HS-5 (cell line): Measurements from ENCODE around the gene LETM1.

Experiments used
- DNase-seq: peaks from one replicate; pipeline ENCODE4 v3.0.0-alpha.2; 2012; ENCODE audit warnings: low read depth

LETM1 gene

DNA sequence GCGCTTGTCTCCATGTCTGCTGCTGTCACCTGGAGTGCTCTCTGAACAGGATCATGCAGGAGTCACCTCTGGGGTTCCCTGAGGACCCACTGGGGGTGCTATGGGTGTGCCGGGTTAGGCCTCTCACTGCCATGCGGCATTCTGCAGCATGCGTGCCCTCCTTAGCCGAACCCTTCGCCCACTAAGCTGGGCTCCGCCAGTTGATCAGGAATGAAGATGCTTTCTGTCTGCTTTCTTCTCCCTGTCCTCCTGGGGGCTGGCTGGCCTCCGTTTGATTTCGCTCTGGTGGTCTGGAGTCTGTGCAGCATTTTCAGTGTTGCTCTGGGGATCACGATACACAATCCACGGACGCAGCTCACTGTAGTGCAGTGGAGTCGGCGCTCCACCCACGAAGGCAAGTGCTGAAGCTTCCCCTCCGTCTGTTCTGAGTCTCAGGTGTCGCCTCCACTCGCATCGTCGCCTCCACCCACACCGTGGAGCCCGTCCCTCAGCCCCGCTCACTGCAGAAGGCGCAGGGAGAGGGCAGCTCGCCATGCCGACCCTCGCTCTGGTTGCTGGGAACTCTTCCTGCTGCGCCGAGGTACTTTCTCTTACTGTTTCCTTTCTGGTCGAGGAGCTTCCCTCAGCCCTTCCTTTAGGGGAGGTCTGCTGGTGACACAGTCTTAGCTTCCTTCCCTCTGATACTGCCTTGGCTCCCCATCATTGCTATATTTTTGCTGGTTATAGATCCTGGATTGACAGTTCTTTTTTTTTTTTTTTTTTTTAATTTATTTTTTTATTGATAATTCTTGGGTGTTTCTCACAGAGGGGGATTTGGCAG is 29.2 kb downstream of the LETM1 start:
- DNase-seq: no peak

DNA sequence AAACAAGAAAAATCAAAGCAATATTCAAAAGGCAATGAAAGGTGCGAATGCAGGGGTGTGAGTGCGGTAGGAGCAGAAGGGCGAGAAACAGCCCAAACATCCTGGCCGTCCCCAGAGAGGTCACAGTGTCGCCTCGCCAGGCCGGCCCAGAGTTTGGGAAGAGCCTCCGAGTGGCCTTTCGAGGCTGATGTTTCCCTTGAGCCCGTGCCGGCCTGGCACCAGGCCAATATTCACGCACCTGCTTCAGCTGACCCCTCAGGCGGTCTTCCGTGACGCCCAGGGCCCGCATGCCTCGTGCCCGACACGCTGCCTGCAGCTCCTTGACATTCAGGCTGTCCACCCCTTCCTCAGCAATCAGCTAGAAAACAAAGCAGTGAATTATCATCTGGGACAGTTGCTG is 30.6 kb downstream of the LETM1 start:
- no peak for DNase-seq

DNA sequence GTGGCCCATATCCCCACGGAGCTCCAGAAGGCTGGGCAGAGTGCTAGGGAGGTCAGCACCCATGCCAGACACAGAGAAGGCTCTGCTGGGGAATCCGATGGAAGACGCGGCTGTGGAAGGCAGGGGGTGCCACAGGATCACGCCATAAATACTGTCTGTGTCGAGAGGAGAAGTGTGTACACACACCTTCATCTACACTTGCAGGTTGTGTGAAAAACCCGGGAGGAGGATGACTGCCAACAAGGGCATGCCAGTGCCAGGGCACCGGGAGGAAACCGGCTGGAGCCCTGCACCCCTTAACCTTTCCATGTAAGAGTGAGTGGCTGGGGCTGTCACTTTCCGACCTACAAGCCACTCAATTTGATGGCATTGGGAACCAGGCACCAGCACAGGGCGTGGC is 31.2 kb downstream of the LETM1 start:
- DNase-seq: no peak

DNA sequence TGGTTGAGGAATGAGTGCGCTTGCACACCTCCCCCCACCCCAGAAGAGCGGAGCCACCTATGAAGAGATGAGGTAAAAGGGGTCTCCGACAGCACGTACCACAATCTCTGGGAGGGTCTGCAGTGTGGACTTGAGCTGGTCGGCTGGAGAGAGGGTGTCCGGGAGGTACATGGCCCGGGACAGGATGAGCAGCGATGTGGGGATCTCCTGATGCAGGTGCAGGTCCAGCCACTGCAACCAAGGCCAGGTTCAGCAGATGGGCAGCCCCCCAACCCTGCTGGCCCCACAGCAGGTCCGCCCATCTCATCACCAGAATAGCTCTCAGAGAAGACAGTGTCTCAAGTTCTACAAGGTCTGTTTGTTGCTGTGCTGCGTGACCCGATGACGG is 32.4 kb downstream of the LETM1 start:
- no peak for DNase-seq

DNA sequence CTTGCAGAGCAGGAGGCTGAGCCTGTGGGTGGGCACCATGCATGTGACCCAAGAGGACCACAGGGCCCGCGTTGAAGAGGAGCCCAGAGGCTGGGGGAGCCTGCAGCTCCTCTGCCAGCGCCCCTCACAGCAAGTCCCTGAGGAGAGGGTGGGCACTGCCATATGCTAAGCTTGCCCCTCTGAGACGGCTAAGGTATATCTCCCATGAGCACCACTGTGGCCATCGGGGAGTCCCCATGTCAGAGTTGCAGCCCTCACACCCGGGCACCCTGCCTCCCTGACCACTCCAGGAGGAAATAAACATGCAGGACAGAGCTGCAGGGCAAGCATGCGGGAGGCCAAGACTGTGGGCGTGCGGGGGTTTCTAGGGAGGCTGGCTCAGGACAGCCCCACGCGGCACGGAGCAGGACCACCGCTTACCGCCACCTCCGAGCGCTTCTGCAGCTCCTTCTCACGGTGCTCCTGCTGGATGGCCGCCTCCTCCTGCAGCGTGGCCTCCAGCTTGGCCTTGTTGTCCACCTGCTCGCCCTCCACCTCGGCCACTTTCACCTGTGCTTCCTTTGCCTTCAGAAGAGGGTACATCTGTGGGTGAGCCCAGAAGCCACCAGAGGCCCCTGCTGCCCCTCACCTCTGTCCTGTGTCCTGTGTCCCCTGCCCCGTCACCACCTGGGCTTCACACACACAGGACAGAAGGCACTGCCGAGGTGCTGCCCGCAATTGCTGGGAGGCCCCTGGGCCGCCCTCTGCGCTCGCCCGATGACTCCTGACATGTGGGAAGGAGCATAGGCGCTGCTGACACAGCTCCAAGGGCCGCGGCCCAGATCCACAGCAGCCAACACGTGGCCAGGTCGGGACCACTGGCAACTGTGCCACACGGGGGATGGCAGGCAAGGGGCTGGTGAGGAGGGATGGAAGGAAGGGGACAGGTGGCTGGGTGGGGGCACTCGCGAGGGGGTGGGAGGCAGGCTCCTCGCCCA is 33.1 kb downstream of the LETM1 start:
- DNase-seq: no peak

DNA sequence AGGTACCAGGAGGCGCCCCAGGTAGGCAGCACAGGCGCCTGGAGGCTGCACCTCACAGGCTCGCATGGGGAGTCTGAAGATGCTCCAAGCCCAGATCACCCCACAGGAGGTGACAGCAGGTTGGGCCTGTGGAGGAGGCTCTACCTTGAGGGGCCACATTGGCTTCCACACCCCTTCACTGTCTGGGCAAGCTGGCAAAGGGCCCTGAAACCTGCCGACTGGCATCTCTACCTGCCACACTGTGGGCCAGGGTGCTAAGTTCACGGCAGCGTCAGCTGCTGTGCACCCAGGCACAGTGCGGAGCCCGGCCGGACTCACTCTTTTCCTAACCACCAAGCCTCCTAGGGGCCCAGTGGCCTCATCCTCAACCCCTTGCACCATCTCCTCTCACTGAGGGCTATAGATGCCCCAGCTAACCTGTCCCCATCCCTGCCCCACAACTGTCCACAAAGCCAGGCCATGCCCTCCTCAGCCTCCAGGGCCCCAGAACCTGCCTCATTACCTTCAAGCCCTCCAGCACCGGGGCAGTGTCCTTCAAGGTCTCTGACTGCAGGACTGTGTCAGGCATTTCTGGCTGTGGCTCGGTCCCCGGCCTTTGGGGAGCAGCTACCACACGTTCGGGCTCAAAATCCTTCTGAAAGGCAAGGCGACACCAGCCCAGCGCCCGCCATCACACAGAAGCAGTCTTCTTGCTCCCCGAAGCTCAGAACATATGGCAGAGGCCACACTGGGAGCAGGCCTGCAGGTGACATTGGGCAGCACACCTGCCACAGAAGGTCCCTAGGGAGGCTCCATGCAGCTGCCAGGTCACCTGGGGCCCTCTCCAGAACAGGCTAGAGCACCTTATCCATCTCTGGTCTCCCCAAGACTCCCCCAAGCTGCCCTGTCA is 34.0 kb downstream of the LETM1 start:
- DNase-seq: no peak

DNA sequence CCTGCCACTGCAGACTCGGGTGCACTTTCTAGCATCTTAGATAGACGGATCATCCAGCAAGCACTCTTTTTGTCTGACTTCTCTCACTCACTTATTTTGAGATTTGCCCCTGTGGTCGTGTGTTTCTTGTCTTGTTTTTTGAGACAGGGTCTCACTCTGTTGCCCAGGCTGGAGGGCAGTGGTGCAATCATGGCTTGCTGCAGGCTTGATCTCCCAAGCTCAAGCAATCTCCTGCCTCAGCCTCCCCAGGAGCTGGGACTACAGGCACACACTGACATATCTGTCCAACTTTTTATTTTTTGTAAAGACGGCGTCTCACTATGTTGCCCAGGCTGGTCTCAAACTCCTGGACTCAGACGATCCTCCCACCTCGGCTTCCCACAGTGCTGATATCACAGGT is 36.1 kb downstream of the LETM1 start:
- no peak for DNase-seq

DNA sequence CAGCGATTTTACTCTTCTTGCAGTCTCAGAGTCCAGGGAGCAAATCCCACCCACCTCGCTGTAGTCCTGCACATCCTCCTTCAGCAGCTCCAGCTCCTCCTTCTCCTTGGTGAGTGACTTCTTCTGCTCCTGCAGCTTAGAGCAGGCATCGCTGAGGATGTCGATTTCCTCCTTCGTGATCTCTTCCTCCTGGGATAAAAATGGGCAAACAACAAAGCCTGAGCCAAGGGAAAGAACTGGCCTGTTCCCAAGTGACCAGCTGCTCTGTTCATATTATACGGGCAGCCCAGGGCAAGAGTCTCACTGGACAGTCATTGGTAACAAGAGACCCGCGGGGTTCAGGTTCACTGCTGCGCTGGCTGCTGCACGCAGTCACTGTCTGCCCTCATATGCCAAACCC is 36.7 kb downstream of the LETM1 start:
- no peak for DNase-seq

DNA sequence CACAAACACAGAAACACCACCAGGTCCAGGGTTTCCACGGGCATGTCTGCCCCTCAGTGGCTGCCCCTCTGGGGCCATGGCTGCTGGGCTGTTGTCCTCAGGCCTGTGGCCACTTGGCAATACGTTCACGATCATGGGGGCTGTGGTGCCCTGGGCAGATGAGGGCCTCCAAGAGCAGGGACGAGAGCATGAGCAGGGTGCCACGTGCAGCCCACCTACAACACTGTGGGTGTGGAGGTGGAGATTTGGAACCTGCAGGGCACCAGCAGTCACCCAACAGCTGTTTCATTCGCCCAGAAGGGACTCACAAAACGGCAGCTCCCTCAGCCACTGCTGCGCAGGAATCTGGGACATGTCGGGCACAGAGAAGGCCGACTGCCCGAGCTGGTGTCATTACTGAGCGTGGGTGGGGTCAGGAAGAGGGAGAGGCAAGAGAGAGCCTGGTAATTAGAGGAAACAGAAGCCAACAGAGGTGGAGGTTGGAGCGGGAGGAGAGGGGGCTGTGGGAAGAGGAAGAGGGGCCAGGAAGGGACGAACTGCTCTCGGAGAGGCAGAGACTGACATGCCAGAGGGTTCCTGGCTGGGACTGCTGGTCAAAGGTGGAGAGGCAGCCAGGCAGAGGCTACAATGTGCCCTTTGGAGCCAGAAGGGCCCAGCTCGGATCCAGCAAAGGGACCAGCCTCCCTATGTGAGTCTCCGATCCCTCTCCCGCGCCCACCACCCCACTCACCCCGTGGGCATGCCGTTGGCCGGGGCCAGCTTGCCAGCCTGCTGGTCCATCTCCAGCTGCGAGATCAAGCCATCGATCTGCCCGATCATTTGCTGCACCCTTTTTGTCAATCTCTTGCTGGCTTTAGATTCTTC is 39.7 kb downstream of the LETM1 start:
- no peak for DNase-seq

DNA sequence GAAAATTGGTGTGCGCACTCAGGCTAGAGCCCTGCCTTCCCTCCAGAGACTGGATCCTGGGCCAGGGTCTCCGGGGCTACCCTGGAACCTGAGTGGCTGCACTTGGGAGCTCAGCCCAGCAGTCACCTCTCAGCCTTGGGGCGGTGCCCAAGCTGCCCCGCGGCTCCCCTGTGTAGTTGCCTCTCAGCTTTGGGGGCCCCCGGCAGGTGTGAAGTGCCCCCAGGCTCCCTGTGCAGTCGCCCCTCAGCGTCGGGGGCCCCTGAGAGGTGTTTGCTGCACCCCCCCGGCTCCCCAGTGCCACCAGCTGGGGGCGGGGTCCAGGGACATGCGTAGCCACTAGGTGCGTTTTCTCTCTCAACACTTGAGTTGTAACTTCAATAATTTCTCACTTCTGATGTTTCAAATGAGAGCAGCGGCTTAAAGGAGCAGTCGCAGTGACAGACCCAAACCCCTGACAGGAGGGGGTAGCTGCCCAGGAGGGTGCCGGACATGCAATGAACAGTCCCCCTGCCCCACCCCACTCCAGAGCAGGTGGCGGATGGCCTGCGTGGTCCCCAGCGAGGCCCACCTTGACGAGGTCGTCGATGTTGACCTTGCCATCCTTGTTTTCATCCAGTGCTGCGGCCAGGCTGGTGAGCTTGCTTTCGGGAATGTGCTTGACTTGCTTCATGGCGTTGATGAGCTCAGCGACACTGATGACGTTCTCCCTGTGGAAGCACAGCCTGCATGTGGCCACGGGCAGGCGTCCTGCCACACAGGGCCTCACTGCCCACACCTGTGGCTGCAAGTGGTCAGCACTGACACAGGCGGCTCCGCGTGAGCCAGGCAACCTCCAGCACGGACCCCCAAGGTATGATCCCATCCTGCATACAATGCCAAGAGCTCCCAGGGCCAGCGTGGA is 40.6 kb downstream of the LETM1 start:
- no peak for DNase-seq

DNA sequence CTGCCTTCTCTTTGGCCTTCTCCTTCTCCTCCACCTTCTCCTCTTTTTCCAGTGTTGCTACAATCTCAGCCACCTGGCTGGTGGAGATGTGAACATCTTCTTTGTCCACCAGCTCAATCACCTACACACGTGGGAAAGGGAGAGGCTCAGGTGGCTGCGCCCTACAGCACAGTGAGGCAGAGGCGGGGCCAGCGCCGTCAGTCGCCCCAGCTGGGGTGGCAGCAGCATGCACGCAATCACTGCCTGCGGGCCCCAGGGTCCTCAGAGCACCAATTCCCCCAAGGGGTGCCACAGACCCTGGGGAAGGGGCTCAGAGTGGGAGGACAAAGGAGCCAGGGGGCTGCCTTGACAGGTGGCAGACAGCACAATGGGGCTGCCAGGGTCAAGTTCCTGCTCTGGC is 41.5 kb downstream of the LETM1 start:
- no peak for DNase-seq

DNA sequence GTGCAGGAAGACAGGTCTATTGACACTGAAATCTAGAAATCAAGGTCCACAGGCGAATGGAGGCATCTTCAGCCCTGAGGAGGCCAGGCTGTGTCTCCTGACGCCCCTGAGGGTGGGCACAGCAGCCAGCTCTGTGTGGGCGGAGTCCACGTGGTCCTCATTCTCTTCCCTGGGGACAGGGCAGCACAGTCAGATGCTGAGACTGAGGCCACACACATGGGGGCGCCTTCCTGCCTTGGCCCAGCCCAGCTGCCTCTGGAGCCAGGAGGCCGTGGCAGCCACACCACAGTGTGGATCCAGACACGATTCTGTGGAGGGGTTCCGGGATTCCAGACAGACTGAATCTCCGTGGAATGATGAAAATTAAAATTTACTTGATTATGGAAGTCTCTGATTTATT is 42.0 kb downstream of the LETM1 start:
- DNase-seq: no peak

DNA sequence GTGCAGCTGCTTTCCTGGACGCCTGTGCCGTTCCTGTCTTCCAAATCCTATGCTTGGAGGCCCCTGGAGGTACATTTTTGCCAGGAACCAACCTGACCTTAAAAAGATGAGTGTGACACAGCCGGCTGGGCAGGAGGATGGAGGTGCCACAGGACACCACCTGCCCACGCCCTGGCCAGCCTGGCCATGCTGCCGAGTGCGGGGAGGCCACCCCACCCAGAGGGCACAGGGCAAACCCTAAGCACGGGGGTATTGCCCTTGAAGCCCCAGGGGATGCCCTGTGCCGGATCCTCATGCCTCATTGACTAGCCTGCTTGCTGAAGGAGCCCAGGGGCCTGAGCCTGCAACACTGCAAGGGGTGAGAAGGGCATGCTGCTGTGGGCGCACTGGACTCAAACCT is 42.7 kb downstream of the LETM1 start:
- no peak for DNase-seq

DNA sequence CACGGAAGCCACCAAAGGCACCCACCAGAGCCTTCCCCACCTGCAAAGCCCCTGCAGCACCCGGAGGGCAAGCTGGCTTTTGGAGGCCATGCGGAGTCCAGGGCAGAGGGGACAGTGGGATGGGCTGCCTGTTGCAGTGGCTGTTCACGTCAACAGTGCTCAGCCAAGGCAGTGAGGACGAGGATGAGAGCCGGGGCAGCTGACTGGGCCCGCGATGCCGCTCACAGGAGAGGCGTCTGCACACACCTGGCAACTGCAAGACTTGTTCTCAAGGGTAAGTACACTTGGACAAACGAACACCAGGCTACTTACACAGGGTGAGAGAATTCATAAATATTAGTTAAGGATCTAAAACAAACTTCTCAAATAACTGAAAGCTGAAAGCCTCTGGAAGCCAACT is 43.2 kb downstream of the LETM1 start:
- DNase-seq: no peak

DNA sequence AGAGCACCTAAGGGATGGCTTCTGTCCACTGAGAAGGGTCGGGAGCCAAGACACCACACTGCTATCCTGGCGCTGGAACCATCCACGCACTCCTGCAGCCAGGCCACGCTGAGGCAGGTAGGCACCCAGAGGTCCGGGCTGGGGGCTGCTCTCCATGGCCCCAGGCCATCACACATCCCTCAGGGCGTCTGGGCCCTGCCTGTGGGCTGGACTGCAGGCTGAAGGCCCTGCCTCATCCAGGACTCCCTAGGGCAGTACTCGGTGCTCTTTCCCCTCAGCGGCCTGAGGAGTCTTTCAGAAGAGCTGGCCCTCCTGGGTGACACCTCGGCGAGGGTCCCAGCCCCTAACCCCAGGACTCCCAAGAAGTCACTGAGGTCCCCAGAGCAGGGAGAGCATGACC is 45.2 kb downstream of the LETM1 start:
- no peak for DNase-seq

DNA sequence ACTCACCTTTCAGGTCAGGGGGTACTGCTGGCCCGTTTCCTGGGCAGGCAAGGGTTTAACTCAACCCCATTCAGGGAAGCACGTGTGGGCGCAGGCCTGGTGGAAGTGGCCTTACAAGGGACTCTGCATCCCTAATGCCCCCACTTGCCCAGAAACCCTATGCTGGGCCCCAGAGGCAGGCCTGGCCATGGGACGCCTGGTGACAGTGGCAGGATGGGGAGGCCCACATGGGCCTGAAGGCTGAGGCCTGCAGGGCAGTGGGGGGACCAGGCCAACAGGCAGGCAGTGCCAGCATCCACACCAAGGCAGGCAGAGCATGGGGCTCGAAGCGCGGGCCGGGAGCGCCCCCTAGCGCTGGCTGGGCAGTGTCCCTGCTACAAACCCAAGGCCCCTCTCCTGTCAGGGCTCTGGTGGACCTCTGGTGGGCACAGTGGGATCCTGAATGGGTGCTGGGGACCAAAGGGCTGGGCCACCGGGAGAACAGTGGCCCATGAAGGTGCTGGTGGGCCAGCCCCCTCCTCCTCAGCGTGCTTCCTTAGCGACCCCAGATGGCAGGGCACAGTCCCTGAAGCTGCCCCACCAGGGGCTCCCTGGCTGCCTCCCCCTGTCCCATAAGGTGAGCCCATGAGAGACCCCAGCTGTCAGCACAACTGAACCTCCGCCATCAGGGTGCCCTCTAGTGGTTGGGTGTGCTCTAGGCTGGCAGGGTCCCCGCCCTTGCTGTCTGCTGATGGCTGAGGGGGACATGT is 46.0 kb downstream of the LETM1 start:
- DNase-seq: no peak

DNA sequence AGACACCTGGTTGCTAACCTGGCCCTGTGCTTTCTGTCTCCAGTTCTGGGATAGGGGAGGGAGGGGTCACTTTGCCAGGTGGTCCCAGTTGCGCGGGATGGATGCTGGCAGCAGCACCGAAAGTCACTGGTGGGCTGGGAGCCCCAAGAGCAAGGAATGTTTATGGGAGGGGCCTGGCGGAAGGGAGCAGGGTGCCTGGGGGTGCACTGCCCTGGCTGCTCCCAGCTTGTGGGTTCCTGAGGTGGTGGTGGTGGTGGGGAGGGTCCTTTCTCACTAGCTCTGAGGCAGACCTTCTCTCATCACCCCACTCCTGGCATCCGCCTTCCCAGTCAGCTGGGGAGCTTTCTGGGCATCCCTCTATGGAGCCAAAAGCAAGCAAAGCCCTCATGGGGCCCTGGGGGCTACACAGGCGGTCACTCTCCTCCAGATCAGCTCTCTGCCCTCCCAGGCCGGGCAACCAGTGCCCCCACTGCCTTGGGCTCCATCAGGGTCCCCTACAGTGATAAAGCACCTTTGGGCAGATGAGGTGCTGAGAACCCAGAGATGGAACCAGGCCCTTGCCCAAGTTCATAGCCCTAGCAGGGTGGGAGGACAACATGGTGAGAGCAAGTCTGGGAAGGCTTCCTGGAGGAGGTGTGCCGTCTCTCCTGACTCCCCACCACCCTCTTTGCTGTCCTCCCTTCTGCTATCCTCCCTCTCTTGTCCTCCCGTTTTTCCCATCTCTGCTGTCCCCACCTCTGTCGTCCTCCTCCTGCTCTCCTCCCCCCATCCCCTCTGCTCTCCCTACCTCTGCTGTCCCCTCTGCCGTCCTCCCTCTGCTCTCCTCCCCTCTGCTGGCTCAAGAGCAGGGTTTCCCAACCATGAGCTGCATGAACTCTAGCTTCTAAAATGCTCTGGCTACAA is 46.9 kb downstream of the LETM1 start:
- no peak for DNase-seq

DNA sequence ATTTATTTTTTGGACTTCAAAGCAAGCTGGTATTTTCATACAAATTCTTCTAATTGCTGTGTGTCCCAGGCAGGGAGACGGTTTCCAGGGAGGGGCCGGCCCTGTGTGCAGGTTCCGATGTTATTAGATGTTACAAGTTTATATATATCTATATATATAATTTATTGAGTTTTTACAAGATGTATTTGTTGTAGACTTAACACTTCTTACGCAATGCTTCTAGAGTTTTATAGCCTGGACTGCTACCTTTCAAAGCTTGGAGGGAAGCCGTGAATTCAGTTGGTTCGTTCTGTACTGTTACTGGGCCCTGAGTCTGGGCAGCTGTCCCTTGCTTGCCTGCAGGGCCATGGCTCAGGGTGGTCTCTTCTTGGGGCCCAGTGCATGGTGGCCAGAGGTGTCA is 47.6 kb downstream of the LETM1 start:
- DNase-seq: no peak
